ENCODE measurements around the gene ODC1. TPM values are rescaled to one million over a fixed set of nuclear protein-coding genes. Genes with fewer than 3 reads are reported as not detected.

ODC1 gene
- total RNA-seq, 1 experiment from 2014 or later, result 55.2 TPM

DNA sequence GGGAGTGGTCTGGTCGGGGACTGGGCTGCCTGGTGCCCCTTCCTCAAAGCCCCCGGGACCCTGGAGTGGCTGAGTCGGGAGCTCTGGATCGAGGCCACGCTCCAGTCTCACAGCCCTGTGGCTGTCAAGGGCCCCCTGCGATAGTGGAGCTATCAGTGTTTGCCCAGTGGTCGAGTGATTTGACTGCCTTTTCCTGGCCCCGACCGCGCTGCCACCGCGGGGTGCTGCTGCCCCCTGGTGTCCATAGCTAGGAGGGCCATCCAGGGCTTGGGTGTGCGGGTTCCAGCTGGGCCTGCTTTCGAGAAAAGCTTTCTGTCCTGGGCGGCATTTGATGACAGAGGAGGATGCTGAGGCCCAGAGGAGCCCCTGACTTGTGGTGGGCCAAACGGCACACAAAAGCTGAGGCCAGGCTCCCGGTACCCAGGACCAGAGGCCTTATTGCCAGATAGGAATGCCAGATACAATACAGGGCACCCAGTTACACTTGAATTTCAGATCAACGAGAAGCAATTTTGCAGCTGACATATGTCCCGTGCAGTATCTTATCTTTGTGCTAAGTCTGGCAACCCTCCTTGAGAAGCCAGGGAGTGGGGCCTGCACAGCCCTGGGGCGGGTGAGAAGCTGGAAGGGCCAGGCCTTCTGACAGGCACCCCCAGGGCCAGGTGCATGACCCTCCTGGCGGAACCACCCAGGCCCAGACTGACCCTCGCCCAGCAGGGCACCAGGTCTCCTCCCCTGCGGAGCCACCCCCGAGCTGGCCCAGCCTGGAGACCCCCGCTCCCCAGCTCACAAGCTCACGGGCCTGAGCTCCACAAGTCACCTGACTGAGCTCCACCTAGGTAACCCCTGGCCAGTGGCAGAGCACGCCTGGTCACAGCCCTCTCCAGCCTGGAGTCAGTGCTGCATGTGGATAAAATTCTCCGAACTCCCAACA is 13.0 kb downstream of the ODC1 start:
- DNase-seq (ENCODE audit: low read depth), result peak; percentile 74

DNA sequence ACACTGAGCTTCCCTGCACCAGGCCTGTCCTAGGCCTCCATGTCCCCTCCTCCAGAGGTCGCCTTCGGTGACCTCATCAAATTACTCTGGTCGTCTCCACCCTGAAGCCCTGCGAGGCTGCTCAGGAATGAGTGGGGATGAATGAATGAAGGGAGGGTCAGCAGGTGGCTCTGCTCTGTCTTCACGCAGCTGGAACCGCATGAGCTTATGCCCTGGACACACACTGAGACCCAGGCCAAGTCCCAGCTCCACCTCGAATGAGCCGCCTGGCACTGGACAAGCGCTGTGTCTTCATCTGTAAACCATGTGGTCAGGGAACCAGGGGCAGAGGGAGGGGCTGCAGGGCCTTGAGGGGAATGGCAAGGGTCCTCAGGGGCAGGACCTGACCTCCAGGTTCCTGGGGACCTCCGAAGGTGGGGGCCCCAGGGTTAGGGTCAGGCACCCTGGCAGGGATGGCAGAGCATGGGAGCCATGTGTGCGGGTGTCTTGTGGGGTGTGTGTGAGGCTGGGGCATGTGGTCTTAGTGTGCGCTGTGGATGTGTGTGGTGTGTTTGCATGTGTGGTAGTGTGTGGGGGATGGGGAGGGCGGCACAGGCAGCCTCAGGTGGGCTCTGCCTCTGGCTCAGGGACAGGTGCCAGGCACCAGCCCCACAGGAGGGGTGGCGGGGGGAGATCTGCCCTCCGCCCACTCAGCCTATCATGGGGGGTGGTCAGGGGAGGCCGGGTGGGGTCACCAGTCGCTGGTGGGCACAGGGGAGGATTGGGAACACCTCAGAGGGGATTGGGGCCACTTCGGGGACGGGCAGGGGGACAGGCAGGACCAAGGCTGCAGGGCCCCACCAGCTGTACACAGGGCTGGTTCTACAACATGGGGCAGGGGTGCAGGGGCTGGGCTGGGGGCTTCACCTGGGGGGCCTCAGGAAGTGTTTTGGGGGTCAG is 13.9 kb downstream of the ODC1 start:
- DNase-seq (ENCODE audit: low read depth), result no peak

DNA sequence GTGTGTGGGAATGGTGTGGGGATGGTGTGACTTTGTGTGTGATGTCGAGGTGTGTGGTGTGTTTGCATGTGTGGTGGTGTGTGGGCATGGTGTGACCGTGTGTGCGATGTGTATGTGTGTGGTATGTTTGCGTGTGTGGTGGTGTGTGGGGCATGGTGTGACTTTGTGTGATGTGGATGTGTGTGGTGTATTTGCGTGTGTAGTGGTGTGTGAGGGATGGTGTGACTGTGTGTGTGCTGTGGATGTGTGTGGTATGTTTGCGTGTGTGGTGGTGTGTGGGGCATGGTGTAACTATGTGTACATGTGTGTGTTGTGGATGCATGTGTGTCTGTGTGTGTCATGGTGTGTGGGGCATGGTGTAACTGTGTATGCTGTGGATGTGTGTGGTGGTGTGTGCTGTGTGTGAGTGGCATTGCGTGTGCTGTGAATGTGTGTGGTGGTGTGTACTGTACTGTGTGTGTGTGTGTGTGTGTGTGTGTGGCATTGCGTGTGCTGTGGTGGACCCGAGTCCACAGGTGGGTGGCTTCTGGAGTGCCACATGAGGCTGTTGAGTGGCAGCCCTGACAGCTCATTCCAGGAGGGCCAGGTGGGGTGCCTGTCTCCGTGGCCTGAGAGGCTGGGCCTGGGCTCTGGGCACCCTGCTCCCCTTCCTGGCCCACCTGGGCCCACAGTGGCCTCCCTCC is 14.7 kb downstream of the ODC1 start:
- DNase-seq (ENCODE audit: low read depth), result no peak

DNA sequence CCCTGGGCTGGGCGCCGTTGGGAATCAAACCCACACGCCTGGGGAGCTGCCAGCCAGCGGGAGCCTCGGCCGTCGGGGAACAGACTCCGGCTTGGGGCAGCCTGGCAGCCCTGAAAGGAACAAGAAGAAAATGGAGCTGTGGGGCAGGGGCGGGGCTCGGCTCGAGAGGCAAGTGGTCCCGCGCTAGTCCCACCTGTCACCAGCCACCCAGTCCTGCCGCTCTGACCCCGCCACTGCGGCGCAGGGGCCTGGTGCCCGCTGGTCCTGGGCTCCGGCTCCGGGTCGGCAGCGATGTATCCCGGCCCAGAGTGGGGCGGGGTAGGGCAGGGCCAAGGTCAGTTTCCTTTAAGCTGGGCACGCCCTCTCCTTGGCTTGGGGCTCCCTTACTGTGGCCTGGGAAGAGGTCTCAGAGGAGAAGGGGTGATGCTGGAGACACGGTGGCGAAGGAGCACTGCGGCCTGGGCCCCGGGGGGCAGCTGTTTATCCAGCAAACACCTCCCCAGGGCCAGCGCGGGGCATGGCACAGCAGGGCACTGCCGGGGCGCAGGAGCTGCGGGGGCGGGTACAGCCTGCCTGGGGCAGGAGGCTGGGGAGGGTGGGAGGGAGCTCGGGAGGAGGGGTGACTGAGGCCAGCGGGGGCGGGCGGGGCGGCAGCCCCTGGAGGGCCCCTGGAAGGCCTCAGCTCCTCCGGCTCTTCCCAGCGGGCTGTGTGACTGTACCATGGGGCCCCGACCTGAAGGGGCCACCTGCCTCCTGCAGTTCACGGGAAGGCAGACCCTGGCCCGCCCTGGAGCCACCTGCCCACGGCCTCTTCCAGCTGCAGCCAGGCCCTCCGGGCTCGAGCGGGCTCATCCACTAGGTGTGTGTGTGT is 15.6 kb downstream of the ODC1 start:
- DNase-seq (ENCODE audit: low read depth), result no peak

DNA sequence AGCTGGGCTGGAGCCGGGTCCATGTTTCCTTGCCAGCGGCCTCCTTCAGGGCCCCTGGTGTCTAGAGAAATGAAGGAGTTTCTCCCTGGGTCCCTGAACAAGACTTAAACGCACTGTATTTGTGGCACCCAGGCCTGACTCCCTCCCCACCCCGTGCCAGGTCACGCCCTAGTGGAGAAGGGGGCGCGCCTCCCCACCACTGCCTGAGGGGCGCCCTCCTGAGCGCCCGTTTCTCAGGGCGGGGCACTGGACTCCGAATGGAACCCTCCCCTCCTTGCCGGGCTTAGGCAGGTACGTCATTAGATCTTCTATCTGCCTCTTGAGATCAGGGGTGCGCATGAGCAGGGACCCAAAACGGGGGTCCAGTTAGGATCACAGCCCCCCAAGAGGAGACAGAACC is 16.3 kb downstream of the ODC1 start:
- no peak for DNase-seq (ENCODE audit: low read depth)

DNA sequence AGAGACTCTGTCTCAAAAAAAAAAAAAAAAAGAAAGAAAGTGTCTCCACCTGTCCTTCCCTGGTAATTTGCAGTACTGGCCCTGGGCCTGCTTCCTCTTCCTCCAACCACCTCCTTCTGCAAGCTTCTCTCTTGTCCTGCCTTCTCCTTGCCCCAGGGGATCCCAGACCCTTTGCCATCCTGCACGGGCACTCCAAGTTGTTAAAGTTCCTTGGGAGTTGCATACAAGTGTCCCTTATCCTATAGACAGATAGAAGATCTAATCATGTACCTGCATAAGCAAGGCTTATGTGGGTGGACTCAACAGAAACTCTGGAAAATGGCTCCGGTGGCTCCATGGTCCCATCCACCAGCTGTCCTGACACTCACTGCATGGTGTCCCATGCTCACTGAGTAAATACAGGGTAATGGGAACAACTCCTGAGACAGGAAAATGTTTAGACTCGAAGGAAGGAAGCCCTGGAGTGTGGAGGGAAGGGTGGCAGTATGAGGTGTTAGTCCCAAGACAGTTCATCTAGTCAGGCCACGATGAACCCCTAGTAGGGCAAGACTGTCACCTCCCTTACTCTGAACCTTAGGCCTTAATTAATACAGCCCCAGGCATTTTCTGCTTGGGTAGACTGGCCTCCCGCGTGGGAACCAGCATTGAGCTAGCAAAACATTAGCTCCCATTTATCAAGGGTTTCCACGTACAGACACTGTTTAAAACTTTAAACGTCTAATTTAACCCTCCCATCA is 17.1 kb downstream of the ODC1 start:
- DNase-seq (ENCODE audit: low read depth), result no peak

DNA sequence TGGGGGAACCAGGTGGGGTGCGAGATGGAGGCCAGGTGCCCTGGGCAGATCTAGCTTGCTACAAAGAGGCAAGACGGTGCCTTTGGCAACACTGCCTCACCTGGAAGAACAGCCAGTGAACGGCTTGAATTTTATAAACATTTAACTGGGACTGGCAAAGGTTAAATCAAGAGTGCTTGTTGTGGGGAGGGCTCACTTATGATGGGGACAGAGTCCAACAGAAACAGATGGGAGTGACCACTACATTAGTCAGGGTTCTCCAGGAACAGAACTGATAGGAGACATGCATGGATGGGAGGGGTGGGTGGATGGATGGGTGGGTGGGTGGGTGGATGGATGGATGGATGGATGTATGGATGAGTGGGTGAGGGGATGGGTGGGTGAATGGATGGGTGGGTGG is 19.2 kb downstream of the ODC1 start:
- no peak for DNase-seq (ENCODE audit: low read depth)

DNA sequence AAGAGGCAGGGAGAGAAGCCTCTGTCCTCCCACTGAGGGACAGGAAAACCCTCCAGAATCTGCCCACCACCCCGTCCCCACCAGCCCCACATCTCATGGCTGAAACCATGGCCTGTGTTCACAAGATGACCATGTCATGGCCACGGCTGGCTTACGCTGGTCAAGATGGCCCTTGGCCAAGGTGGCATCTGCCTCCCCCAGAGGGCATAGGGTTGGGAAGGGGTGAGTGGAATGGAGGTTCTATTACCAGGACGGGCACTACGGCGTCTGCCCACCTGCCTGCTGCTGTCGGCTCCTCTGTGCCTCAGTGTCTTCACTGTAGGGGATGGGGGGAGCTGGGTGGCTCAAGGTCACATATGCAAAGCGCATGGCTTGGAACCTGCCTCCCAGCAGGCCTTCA is 19.8 kb downstream of the ODC1 start:
- no peak for DNase-seq (ENCODE audit: low read depth)

DNA sequence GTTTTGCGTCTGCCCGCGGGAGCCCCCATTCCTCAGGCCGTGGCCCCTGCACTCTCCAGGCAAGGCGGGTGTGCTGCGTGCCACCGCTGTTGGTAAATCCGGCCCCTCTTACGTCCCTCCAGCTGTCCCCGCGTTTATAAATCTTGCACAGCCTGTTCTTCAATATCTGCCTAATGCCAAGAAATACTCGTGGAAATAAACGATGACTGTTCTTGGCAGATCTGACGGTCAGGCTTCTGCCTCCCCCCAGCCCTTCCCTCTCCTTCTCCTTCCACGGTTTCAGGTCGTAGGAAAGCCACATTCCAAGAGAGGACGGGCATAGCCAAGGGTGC is 20.5 kb downstream of the ODC1 start:
- no peak for DNase-seq (ENCODE audit: low read depth)

DNA sequence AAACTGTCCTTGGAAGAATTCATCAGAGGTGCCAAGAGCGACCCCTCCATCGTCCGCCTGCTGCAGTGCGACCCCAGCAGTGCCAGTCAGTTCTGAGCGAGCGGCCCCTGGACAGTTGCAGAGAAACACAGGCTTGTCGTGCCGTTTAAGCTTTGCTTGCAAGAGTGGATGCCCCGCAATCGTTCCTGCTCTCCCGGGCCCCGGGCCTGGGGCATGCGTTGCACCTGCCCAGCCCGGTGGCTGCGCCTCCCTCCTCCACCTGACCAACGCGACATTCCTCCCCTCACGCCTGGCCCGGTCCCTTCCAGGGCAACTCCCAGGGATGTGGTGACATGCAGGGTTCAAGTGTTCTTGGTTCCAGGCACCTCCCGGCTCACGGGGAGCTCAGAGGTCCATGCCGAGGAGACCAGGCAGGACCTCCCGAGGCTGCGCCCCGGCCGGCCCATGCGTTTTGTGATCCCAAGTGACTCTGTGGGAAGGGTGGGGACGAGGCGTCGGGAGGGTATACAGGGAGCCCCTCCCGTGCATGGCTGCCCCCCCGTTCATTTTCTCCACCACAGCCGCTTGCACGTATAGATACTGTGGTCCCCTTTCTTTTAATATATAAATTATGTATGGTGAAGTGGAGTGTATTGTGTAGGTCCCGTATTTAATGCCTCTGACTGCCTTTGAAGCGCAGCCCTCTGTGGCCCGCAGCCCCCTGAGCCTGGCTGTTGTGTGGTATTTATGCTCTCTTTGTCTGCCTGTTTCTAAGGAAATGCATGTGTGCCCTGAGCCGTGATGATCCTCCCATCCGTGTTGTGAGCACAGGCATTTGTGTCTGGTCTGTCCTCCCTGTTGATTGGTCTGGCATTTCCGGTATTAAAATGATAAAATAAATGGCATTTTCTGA is 21.2 kb downstream of the ODC1 start:
- no peak for DNase-seq (ENCODE audit: low read depth)

DNA sequence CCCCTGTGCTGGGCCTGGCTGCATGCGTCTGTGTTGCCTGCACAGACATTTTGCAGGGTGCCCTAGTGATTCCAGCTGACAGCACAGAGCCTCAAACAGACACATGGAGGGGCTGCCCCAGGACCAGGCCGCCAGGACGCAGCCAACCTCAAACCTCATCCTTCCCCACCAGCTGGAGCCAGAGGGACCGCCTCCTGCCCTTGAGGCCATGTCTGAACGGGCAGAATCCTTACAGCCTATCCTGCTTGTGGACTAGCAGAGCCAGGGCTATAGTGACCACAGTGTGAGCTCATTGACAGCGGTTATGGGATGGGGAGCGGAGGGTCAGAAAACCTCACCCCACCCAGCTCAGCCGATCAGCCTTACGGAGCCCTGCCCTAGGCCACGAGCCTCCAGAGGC is 22.4 kb downstream of the ODC1 start:
- no peak for DNase-seq (ENCODE audit: low read depth)

DNA sequence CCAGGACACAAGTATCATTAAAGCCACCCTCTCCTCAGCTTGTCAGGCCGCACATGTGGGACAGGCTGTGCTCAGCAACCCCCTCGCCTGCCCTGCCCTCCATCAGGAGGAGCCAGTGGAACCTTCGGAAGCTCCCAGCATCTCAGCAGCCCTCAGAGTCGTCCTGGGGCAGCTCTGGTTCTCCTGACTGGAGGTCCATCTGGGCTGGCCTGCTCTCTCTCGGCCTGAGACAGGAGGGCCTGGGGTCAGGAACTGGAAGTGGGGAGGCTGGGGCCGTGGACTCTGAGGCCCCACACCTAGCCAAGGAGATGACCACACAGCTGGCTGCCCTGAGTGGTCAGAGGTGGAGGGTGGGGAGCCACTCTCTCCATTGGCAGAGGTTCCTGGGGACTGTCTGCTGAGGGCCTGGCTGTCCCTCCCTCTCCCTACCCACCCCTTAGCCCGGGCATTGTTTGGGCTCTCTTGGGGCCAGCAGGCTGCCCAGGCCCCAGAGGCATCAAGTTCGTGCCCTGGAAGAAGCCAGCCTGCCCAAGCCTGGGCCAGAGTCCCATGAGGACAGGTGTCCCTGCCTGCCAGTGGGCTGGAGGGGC is 23.1 kb downstream of the ODC1 start:
- DNase-seq (ENCODE audit: low read depth), result no peak

DNA sequence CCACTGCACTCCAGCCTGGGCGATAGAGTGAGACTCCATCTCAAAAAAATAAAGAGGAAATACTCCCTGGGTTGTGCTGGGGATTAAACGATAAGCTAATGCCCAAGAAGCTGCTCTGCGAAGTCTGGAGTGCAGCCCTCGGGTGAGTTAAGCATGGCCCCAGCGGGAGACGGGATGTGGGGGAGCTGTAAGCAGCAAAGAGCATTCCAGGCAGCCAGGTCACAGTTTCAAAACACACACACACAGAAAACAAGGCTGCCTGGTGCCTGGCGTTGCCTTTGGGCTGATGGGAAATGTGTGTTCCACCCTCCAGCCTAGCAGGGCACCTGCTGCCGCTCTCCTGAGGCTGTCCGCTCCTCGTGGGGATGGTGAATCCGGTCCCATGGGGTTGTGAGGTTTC is 24.1 kb downstream of the ODC1 start:
- DNase-seq (ENCODE audit: low read depth), result no peak

DNA sequence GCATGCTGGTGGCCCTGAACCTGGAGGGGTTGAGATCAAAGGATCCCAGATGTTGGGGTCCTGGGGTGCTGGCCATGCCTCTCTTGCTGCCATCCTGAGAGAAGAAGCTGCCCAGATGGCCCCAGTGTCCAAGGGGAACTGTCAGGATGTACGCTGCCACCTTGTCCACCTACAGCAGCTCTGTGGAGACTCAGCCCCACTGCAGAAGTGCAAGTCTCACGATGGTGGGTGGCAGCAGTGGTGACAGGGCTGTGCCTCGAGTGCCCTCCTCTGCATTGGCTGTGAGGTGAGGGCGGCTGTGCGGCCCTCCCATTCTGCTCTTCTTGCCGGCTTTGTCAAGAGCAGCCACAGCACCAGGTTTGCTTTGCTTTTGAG is 24.7 kb downstream of the ODC1 start:
- DNase-seq (ENCODE audit: low read depth), result no peak

DNA sequence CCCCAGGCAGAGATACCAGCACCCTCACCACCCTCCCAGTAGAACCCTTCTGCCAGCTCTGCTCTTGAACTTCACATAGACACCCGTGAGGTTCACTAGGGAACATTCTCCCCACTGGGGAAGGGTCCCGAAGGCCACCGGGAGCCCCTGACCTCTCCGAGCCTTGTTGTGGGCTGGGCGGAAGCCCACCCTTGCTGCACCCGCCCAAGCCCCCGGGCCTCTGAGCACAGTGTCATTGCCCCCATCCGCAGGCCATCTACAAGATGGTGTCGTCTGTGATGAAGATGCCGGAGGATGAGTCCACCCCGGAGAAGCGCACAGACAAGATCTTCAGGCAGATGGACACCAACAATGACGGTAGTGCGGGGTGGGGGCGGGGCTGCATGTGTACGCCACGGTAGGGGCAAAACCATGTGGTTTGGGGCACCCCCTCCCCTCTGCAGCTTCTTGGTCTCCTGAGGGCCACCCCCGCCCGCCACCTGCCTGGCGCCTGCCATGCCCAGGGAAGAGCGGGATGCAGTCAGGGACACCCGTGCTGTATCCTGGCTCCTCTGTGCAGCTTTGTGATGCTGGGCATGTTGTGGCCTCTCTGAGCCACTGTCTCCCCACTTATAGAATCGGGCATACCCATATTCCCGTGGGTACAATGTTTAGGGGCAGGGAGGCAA is 25.3 kb downstream of the ODC1 start:
- DNase-seq (ENCODE audit: low read depth), result no peak

DNA sequence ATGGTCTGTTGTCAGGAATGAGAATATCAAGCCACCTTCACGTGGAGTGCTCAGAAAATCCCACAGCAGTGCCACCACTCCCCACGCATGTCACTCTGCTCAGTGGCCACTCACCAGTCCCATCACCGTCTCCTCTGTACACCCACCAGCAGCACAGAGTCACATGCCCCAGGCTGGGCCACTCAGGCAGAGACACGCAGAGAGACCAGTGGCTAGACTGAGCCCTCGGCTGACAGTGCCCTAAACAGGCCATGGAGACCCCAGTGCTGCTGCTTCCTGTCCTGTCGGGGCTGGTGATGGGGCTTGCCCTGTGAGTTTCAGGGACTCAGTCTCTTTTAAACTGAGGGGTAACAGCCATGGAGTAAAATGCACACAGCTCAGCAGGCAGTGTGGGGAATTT is 25.9 kb downstream of the ODC1 start:
- no peak for DNase-seq (ENCODE audit: low read depth)

DNA sequence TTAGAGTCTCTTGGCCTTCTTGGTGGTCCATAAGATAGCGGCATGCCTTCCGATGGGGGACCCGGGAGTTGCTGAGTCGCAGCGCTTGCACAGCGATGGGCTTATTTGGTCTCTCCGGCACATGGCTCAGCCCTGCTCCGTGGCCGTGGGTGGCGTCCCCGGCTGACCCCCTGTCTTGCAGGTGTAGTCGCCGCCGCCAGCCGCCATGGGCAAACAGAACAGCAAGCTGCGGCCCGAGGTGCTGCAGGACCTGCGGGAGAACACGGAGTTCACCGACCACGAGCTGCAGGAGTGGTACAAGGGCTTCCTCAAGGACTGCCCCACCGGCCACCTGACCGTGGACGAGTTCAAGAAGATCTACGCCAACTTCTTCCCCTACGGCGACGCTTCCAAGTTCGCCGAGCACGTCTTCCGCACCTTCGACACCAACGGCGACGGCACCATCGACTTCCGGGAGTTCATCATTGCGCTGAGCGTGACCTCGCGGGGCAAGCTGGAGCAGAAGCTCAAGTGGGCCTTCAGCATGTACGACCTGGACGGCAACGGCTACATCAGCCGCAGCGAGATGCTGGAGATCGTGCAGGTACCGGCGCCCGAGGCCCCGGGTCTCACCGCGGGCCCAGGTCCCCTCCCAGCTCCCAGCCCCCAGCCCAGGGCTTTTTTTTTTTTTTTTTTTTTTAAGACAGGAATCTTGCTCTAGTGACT is 28.4 kb downstream of the ODC1 start:
- DNase-seq (ENCODE audit: low read depth), result no peak

Data from RPMI7951 (cell line).